GM21529 (cell line): ENCODE data around the gene PLRG1.

Experiments
- ATAC-seq: cut with Tn5 transposase; IDR thresholded peaks from one replicate; pipeline ENCODE4 v1.9.1; 2021; ENCODE audit not compliant: unreplicated experiment

The PLRG1 gene

DNA sequence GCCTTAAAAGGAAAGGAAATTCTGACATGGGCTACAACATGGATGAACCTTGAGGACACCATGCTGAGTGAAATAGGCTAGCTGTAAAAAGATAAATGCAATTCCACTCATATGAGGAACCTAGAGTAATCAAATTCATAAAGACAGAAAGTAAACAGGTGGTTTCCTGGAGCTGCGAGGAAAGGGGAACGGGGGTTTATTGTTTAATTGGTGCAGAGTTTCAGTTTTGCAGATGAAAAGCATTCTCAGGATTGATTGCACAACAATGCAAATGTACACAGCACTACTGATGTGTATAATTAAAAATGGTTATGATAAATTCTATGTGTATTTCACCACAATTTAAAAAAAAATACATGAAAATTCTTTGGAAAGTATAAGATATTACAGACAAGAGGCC, 24.0 kb downstream of the PLRG1 start:
- ATAC-seq, result peak; percentile 76

DNA sequence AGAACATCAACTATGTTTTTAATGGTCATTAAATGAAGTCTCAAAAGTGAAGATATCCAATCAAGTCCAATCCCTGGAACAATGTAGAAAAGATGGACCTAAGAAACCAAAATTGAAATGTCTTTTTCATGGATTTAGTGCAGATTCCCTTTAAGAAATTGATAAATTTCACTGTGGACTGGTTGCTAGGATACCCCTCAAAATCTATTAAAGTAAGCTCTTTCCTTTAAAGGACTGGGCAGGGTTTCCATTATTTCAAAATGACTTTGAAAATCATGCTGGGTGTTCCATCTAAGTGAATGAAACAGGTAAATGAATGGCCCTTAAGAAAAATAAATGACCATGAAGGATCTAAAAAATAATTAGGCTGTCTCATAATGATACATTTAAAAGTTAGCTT, 28.6 kb downstream of the PLRG1 start:
- ATAC-seq, result no peak

- ATAC-seq, result no peak
Observed at GRCh38 chr4:154519214-154519613, 31.0 kb downstream of the PLRG1 start.

GRCh38 chr4:154517591-154517990, 32.6 kb downstream of the PLRG1 start:
- no peak for ATAC-seq

- ATAC-seq, result no peak
Observed at GRCh38 chr4:154516318-154517029, 33.7 kb downstream of the PLRG1 start.

- ATAC-seq, result no peak
Observed at GRCh38 chr4:154511981-154512380, 38.2 kb downstream of the PLRG1 start.

DNA sequence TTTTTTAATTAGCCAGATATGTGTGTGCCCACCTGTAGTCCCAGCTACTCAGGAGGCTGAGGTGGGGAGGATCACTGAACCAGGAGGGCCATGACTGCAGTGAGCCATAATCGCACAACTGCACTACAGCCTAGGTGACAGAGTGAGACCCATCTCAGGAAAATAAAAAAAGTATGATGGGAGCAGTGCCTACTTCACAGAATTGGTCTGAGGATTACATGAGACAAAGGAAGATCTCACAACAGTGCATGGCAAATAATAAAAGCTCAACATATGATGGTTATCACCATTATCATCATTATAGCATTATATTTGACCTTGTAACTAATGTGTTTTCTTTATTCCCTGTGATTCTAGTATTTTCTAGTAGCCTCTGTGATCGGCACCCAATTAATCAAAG, 38.7 kb downstream of the PLRG1 start:
- ATAC-seq, result no peak

- ATAC-seq, result no peak
Observed at GRCh38 chr4:154507156-154507555, 43.0 kb downstream of the PLRG1 start.

DNA sequence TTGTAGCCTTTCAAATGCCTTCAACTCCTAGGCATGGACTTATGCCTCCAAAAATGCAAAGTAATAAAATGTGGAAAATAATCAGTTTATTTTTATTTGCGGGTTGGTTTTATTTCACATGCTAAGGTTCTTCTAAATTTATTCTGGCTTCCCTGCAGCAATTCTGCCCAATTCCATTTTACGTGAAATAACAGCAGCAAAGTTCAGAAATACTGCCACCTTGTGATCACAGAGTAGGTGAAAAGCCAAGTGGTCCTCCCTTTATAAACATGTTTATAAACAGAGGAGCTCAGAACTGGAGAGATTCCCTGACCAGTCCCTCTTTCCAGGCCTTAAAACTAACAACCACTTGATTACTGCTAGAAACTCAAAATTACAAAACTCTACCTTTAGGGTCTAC, 43.9 kb downstream of the PLRG1 start:
- ATAC-seq, result no peak

DNA sequence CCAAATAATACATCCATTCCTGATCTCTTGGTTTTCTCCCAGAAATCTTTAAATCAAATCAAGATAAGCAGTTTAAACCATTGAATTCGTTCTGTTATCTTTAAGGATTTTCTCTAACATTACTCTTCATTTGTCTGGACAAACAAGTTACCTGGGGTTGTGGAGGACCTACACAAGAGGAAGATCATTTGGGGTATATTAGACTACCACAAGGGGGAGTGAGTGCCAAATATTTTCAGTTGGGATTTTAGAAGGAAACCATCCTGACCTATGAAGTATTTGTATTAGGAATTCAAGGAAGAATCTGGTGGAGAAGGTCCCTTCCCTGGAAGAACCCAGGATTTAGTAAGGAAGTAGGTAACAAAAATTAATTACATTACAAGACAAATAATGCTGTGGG, 46.6 kb downstream of the PLRG1 start:
- no peak for ATAC-seq

GRCh38 chr4:154502111-154502510, 48.1 kb downstream of the PLRG1 start:
- ATAC-seq, result no peak

DNA sequence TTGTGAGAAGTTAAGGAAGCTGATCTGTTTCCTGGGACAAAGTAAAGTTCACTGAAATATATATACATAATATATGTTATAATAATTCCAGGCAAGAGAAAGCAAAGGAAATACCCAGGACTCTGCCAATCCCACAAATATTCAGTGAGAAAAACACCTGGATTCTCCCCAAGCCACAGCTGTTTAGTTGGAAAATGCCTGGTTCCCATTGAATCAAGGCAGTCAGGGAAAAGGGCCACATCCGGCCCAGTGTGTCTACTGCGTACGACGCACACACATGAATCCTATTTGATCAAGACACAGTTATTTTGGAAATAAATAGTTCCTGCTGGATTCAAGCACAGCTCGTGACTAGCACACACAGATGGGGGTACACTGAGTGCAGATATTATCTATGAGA, 52.3 kb downstream of the PLRG1 start:
- no peak for ATAC-seq

DNA sequence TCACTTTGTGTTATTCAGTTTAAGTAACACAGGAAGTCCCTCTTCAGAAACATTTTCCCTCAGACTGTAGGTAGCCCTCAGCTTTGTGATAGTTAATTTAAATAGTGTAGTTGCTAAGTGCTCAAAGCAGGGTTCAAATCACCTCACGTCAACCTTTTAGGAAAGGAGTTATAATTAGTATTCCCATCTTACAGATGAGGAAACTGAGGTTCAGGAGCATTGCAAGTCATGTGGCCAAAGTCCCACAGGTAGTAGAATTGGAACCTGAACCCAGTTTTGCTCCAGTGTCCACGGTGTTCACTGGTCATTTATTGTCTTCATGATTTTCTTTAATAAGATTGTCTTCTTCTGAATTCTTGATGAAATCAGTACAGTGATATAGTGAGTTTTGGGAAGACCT, 54.3 kb downstream of the PLRG1 start:
- no peak for ATAC-seq

GRCh38 chr4:154492288-154492687, 57.9 kb downstream of the PLRG1 start:
- ATAC-seq, result no peak

DNA sequence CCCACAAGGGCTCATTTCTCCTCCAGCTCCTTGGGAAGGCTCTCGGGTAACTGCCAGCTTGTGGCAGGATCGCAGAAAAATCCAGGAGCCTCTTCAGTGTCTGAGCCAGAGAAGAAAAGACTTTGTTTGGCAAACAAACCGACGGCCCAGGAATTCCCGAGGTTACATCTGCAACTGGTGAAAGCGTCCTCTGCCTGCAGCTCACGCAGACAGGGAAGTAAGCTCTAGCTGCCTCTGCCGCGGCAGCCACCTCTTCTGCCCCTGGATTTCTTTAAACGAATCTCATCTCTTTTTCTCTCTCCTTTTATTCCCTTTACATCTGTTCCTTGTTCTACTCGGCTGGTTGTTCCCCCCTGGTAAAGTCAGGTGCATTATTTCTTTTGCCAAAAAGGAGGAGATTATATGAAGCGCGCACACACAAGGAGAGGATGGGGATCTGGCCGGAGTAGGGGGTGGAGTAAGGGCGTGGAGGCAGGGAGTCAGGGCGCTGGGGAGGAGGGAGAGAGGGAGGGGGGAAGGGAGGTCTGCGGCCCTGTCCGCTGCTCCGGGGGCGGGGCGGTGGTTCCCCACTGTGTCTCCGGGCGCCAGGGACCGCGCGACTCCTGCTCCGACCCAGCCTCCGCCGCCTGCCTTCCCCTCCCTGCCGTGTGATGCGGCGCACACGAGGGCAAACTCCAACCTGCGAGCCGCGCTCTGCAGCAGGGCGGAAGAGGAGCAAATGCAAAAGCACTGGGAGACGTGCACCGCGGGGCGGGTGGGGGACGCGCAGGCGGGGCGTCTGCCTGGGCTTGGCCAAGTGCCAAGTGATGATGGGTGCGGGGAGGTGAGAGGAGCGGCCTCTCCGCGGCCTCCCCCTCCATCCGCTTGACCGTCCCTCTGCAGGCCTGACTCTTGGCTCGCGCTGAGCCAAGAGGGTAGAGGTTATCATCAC, 58.6 kb downstream of the PLRG1 start, which contains the start of gene DCHS2:
Gene DCHS2 (minus strand): TSS at position 459 of the 931 bp plus-strand sequence. CDS start 444 bp downstream, at position 15.
- peak; percentile 70 for ATAC-seq

GRCh38 chr4:154490583-154491340, 59.4 kb downstream of the PLRG1 start:
- peak; percentile 60 for ATAC-seq

- ATAC-seq, result no peak
Observed at GRCh38 chr4:154490234-154490582, 60.0 kb downstream of the PLRG1 start.

GRCh38 chr4:154489558-154490233, 60.5 kb downstream of the PLRG1 start:
- ATAC-seq, result no peak

GRCh38 chr4:154487145-154487544, 63.1 kb downstream of the PLRG1 start:
- no peak for ATAC-seq

DNA sequence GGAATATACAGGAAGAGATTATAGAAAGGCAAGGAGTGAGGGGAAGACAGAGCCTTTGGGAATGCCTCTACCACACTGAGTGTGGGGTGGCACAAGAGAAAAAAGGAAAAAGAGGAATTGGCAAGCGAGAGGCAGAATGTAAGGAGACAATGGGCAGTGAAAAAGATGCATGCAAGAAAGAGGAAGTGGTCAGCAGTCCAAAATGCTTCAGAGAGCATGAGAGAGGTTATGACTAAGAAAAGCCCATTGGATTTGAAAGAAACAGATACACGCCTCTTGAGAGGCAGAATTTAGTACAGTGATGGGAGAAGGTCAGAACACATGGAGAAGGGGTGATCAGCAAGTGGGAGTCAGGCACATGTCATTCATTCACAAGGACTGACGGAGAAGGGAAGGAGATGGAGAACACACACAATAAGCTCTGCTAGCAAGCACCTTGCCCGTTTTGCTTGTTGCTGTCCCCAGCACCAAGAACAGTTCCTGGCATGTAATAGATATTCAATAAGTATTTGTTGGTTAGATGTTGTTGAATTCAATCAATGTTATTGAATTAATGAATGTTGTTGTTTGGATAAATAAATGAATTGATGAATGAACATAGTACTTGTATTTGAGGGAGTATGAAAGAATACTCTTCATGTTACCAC, 65.0 kb downstream of the PLRG1 start:
- ATAC-seq, result peak; percentile 98
